RWPE2 (cell line): ENCODE measurements around the gene CCDC191.

ENCODE experiments used
- ATAC-seq: fragments of 200-7000 bp; cut with Tn5 transposase; 3 replicates; pipeline ENCODE4 v1.9.1; 2021; ENCODE audit warnings: low read depth
- DNase-seq: peaks from one replicate; pipeline ENCODE4 v3.0.0-alpha.2; 2020; ENCODE audit warnings: low spot score
- H3K27ac ChIP-seq: fragments of 450-650 bp; 2 replicates; pipeline ENCODE4 v1.5.1; 2017; ENCODE audit warnings: mild to moderate bottlenecking; ENCODE audit not compliant: poor library complexity, severe bottlenecking
- H3K27me3 ChIP-seq: fragments of 250-450 bp; sonication (Bioruptor Pico); 2 replicates; pipeline ENCODE4 v1.5.1; 2021; ENCODE audit warnings: mild to moderate bottlenecking, moderate library complexity; ENCODE audit not compliant: insufficient read depth, poor library complexity, severe bottlenecking
- H3K36me3 ChIP-seq: fragments of 250-450 bp; sonication (Bioruptor Pico); 2 replicates; pipeline ENCODE4 v1.5.1; 2020; ENCODE audit warnings: low read depth, mild to moderate bottlenecking, moderate library complexity
- H3K4me1 ChIP-seq: fragments of 250-450 bp; sonication (Bioruptor Pico); 2 replicates; pipeline ENCODE4 v1.5.1; 2021; ENCODE audit warnings: mild to moderate bottlenecking, moderate library complexity; ENCODE audit not compliant: insufficient read depth, poor library complexity, severe bottlenecking
- H3K4me3 ChIP-seq: fragments of 250-450 bp; sonication (Bioruptor Pico); 2 replicates; pipeline ENCODE4 v1.5.1; 2021; ENCODE audit warnings: mild to moderate bottlenecking, moderate library complexity; ENCODE audit not compliant: severe bottlenecking
- H3K9me3 ChIP-seq: fragments of 250-450 bp; sonication (Bioruptor Pico); 2 replicates; pipeline ENCODE4 v1.5.1; 2021; ENCODE audit warnings: mild to moderate bottlenecking, moderate library complexity; ENCODE audit not compliant: severe bottlenecking
- TF ChIP-seq, protein P1 (sequence below): fragments of 450-650 bp; IDR thresholded peaks from one replicate; pipeline ENCODE4 v1.5.1; 2017; ENCODE audit warnings: mild to moderate bottlenecking, moderate library complexity; ENCODE audit not compliant: poor library complexity, severe bottlenecking

Gene CCDC191

DNA sequence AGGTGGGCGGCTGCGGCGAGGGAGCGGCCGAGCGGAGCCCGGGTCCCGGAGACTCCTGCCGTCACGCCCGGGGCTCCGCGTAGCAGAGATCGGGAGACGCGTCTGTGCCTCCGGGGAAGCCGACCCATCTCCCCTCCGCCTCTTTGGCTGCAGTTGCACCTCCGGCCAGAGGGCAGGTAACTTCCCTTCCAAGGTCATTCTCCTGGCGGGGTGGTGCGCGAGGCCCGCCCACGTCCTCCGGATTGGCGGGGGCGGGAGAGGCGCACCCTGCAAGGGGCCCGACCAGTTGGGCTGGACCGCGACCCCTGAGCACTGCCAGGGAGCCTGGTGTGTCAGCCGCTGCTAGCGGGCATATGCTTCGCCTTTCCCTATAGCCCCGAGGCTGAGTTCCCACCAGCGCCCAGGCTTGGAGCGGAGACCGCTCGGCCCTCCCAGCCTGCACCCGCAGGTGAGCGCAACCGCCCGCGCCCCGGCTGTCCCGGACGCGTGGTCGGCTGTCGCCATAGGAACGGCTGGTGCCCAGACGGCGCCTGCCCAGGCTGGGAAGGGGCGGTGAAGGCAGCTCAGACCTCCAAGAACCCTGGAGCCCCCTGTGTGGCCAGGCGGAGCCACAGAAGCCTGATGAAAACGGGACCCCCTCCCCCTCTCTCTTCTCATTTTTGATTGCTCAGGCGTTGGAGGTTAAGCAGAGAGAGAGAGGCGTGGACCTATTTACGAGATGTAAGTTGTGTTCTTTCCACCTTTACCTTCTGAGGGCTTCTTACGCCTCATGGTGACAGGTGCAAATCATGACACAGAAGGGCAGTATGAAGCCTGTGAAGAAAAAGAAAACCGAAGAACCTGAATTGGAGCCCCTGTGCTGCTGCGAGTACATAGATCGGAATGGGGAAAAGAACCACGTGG is 108.1 kb downstream of the CCDC191 start:
- no peaks in the 10 kb centered on the region for H3K9me3 ChIP-seq
- peaks cover 4% of the 10 kb centered on the region for H3K4me1 ChIP-seq
- no peak overlapping the region for H3K27ac ChIP-seq
- H3K4me3 ChIP-seq = peak overlapping the region; percentile 61
- no peaks in the 10 kb centered on the region for H3K27me3 ChIP-seq
- TF ChIP-seq, protein P1, sequence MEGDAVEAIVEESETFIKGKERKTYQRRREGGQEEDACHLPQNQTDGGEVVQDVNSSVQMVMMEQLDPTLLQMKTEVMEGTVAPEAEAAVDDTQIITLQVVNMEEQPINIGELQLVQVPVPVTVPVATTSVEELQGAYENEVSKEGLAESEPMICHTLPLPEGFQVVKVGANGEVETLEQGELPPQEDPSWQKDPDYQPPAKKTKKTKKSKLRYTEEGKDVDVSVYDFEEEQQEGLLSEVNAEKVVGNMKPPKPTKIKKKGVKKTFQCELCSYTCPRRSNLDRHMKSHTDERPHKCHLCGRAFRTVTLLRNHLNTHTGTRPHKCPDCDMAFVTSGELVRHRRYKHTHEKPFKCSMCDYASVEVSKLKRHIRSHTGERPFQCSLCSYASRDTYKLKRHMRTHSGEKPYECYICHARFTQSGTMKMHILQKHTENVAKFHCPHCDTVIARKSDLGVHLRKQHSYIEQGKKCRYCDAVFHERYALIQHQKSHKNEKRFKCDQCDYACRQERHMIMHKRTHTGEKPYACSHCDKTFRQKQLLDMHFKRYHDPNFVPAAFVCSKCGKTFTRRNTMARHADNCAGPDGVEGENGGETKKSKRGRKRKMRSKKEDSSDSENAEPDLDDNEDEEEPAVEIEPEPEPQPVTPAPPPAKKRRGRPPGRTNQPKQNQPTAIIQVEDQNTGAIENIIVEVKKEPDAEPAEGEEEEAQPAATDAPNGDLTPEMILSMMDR = no peak
- peak; percentile 52 for ATAC-seq
- no peak for DNase-seq
- H3K36me3 ChIP-seq = no peaks in the 10 kb centered on the region

DNA sequence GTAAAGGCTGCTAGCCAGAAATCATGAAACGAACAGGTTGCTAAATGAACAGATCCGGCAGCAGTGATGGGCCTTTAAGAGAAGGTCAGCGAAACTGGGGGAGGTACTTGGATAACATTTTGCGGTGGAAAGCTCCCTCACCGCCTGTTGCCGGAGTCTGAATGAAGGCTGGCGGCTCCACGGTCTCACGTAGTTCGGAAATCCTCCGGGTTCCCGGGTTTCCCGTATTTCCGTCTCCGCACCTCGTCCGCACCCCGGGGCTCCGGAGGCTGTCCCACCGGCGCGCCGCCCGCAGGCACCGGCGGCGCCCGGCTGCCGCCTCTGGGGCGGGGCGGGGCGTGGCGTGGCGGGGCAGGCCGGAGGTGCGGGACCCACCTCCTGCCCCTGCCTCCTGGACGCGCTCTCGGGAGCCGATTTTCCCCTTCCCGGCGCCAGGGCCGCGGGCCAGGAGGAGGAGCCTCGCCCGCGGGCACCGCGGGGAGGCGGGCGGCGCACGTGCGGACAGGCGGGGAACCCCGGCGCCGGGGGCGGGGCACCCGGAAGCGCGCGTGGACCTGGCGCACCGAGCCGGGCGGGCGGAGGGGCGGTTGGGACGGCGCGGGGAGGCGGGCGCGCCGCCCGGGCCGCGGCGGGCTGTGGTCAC is 108.8 kb downstream of the CCDC191 start, which contains the start of gene ZDHHC23:
TSS of gene ZDHHC23 (plus strand) at position 642 of the 643 bp plus-strand sequence. CDS start 790 bp downstream, outside the sequence.
- DNase-seq = no peak
- Histone ChIP-seq H3K36me3 (no peaks in the 10 kb centered on the region), H3K27ac (no peak within 1 kb of the TSS), H3K27me3 (no peaks in the 10 kb centered on the region), H3K4me3 (peak within 1 kb of the TSS; percentile 61), H3K4me1 (peaks cover 4% of the 10 kb centered on the region), H3K9me3 (no peaks in the 10 kb centered on the region)
- peak; percentile 66 for ATAC-seq
- TF ChIP-seq, protein P1 = no peak

DNA sequence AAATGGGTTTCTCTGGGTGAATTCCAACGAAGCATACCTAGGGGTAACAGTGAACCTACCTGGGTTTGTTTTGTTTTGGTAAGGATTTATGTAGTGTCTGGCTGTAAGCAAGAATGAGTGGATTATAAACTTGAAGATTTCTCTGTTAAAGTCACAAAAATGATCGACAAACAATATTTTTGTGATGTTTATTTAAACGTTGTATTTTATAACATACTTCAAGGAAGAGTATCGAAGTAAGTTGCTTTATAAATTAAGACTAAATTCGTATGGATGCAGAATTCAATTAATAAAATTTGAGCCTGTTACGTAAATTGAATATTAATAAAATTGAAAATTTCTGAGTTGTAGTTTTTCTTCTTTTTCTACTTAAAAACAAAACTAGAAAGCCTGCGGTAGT is 109.5 kb downstream of the CCDC191 start:
- ATAC-seq = no peak
- Histone ChIP-seq H3K36me3 (no peaks in the 10 kb centered on the region), H3K27ac (no peak overlapping the region), H3K9me3 (no peaks in the 10 kb centered on the region), H3K4me3 (peak overlapping the region; percentile 61), H3K4me1 (peaks cover 4% of the 10 kb centered on the region), H3K27me3 (no peaks in the 10 kb centered on the region)
- DNase-seq = no peak
- TF ChIP-seq, protein P1 = no peak

- Histone ChIP-seq H3K27me3 (no peaks in the 10 kb centered on the region), H3K9me3 (no peaks in the 10 kb centered on the region), H3K36me3 (no peaks in the 10 kb centered on the region), H3K27ac (no peak overlapping the region), H3K4me1 (no peaks in the 10 kb centered on the region), H3K4me3 (no peak overlapping the region)
- TF ChIP-seq, protein P1 = no peak
- DNase-seq (no peak), ATAC-seq (no peak)
These were observed 128.8 kb downstream of the CCDC191 start for GRCh38 chr3:113927556-113927955.
